Ammon's horn (tissue), 1 donor: ENCODE data around the gene YIPF1.
"Not testable (repeated sequence)": the region's sequence is repeated elsewhere in the genome, so short reads cannot be mapped to it uniquely, and the experiment has no call there.

Experiments used
- DNase-seq: peaks from one replicate; pipeline ENCODE4 v3.0.0-alpha.2; 2016; ENCODE audit warnings: low spot score

YIPF1 gene

DNA sequence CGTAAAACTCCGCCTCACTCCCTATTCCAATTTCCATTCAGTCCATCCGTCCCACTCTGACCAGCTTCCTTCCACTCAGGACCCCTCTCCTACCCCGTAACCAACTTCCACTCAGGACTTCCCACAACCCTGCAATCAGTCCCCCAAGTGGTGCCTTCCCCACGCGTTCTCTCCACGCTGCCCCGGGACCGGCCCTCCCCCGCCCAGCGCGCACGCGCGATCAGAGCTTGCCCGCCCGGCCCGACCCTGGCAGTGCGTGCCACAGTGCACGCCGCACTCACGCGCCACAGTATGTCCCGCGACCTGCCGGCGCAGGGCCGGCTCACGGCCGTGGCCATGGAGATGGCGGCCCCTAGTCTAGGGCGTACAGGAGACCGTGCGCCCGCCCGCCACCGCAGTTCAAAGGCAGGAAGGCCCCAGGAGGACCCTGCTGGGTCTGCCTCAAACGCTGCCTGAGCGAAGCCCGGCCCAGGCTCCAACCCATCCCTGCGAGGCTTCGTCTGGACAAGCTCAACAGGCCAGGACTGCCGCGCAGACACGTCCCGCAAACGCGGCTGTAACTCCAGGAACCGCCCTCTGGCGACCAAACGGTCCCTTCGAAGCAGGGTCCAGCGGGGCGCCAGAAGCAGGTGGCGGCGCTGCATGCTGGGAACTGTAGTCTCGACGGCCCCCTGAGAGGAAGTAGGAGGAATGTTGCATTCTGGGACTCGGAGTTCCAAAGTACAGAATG, 51.5 kb downstream of the YIPF1 start, which contains the start of gene NDC1:
Gene NDC1 (minus strand): TSS at position 373 of the 730 bp plus-strand sequence. CDS start 35 bp downstream, at position 338.
- DNase-seq: peak; percentile 99

DNA sequence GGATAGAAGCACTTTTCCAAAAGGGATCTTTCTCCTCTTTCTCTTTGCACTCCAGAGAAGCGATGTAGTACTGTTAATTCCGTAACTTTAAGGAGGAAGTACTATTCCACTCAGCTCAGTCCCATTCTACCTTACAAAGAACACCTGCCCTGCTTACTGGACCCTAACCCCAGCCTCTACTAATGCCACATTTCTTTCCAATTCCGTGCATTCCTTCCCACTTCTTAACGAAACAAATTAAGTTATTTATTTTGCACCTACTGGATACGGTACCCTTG, 52.0 kb downstream of the YIPF1 start:
- no peak for DNase-seq

DNA sequence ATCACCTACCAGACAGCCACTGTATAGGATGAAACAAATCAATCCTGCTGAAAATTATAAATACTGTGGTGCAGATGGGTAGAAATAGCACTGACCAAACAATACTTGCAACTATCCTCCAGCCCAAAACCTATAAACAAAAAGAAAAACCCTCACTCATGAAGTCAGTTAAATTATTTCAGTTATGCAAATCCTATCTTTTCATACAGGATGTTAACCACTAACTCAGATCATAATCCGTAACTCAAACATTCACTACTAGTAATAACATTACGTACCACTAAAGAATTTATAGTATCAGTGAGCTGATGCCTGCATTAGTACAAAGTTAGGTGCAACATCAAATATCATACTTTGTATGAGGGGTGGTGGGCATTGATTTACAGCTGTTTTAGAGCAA, 54.1 kb downstream of the YIPF1 start:
- DNase-seq: no peak

DNA sequence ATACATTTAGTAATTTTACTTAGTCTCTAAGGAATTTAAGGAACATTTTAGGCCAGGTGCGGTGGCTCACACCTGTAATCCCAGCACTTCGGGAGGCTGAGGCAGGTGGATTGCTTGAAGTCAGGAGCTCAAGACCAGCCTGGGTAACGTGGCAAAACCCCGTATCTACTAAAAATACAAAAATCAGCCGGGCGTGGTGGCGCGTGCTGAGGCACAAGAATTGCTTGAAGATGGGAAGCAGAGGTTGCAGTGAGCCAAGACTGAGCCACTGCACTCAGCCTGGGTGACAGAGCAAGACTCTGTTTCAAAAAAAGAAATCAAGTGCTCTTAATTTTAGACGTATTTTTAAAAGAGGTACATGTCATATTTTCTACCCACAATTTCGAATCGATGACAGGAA, 54.8 kb downstream of the YIPF1 start:
- DNase-seq: no peak

DNA sequence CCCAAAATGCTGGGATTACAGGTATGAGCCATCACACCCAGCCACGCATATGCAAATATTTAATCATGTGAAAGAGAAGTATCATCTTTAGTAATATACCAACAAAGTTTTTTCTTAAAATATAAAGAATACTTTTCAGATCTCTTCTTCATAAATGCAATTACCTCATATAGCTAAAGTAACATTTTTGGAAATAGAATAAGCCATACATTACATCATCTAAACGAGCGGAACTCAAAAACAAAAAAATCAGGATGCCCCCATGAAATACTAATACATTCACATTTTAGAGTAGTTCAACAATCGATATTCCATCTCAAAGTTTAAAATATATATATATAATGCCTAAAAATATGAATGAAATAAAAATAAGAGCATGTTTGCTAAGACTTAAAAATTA, 56.2 kb downstream of the YIPF1 start:
- no peak for DNase-seq

DNA sequence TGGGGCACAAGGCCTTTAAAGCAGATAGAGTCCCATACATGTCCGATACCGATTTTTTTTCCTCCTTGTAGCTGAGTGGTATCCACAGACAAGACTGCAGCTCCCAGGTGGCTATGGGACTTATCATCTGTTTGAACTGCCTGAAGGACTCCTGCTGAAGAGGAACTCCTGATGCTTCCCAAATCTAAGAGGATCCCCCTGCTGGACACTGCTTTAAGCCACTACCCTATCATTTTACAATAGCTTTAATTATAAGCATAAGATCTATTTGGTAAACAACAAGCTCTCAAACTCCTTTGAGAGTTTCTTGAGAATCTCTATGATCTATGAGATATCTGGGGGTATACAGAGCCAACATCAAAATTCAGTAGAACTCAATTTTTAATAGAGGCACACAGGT, 63.2 kb downstream of the YIPF1 start:
- DNase-seq: no peak

DNA sequence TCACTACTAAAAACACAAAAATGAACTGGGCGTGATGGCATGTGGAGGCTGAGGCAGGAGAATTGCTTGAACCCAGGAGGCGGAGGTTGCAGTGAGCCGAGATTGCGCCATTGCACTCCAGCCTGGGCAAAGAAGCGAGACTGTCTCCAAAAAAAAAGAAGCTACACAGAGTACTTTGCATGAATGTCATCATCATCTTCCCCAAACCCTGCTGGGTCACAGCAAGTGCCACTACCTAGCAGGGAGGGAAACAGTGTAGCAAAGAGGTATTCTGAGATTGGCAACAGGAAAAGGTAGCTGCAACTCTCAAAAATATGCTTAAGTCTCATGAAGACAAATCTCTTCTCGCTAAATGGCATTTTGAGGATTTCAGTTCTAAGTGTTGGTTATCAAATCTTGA, 64.3 kb downstream of the YIPF1 start:
- DNase-seq: no peak

DNA sequence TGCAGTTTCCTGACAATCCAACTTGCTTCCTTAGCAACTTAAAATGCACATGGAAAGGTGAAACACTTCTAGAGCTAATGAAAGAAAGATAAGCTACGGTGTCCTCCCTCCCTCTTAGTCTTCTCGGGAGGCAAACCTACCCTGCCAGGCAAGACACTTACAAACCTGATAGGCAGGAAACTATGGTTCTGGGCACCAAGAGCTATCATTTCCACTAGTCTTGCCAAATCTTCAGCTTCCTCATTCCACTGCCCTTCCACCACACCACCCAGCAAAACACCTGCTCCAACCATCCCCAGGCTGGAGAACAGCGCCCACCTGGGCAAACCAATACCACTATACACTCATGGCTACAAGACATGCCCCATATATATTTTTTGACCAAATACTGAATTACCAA, 66.7 kb downstream of the YIPF1 start:
- no peak for DNase-seq

DNA sequence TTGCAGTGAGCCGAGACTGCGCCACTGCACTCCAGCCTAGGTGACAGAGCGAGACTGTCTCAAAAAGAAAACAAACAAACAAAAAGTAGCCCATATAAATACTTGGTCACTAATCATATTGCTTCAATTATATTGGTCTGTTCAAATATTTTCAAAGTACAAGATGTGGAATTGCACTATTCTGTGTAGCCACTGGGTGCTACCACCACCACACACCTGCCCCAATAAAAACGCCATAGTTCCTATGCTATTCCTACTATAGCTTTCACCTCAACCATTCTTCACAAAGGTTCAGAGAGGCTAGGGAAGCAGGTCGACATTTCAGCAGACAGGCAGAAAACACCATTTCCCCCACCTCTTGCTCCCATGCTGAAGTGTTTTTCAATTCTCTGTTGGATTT, 68.2 kb downstream of the YIPF1 start:
- no peak for DNase-seq

DNA sequence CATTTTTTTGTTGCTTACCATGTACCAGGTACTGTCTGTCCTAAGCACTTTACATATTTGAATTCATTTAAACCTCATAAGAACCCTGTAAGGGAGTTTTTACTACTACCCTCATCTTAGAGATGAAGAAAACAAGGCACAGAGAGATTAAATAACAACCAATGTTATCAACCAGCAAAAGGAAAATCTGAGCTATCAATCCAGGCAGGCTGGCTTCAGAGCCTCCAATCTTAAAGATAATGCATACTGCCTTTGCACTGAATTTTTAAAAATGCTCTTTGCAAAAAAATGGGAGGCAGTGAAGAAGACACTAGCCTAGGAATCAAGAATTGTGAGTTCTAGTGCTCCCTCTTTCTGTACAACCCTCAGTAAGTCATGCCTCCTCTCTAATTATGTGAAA, 70.2 kb downstream of the YIPF1 start:
- no peak for DNase-seq

DNA sequence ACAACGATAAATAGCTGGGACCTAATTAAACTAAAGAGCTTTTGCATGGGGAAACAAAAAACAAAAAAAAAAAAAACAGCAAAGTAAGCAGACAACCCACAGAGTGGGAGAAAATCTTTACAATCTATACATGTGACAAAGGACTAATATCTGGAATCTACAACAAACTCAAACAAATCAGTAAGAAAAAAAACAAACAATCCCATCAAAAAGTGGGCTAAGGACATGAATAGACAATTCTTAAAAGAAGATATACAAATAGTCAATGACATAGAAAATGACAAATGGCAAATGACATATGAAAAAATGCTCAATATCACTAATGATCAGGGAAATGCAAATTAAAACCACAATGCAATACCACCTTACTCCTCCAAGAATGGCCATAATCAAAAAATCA, 73.0 kb downstream of the YIPF1 start:
- DNase-seq: not testable (repeated sequence)

DNA sequence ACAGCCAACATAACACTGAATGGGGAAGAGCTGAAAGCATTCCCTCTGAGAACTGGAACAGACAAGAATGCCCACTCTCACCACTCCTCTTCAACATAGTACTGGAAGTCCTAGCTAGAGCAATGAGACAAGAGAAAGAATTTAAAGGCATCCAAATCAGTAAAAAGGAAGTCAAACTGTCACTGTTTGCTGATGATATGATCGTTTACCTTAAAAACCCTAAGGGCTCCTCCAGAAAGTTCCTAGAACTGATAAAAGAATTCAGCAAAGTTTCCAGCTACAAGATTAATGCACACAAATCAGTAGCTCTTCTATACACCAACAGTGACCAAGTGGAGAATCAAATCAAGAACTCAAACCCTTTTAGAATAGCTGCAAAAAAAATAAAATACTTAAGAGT, 74.1 kb downstream of the YIPF1 start:
- DNase-seq: not testable (repeated sequence)

DNA sequence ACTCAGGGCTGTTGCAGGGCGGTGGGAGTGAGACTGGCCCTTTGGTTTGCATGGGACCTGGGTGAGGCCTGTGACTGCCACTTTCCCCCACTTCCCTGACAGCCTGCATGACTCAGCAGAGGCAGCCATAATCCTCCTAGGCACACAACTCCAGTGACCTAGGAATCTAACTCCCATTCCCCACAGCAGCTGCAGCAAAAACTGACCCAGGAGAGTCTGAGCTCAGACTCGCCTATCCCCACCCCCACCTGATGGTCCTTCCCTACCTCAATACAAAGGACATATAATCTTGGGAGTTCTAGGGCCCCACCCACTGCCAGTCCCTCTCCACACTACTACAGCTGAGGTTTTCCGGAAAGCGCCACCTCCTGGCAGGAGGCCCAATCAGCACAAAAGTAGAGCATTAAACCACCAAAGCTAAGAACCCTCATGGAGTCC, 78.2 kb downstream of the YIPF1 start:
- no peak for DNase-seq

DNA sequence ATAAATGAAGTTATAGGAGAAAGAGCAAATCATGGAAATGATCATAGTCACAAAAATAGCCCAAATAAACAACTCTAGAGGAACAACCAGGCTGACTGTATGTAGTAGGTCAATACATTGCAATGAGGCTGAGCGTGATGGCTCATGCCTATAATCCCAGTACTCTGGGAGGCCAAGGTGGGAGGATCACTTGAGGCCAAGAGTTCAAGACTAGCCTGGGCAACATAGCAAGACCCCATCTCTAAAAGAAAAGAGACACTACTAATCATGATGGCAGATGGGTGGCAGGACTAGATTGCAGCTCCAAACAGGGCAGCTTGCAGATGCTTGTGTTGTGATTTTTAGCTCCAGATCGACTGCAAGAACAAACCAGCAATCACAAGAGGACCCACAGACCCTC, 79.1 kb downstream of the YIPF1 start:
- no peak for DNase-seq

DNA sequence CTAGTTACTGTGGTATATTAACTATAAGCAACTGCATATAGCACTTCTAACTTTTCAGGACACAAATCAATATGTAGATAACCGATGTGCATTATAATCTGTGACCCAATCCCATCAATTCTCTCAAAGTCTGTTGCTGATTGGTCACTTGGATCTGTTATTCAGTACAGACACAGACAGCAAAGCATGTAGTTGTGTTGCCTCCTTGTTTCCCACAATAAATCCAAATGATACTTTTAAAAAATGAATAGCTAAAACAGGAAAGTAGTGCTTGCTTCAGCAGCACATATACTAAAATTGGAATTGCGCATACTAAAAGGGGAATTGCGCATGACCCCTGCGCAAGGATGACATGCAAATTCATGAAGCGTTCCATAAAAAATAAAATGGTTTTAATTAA, 79.6 kb downstream of the YIPF1 start:
- DNase-seq: no peak

DNA sequence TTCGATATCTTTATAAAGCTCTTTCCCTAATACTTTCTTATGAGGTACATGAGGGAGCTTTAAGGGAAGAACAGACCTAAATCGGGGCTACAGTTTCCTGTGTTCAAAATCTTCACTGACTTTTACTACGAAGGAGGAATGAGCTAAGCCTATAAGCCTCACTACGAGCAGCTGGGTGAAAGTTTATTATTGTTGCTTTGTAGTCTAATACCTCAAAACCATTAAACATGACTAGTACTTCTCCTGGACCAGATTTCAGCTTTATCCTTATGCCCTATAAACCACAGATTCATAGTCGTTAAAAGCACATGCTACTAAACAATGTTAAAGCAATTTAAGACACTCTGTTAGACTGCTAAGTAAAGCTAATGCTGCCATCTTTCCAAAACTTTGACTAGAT, 81.7 kb downstream of the YIPF1 start:
- no peak for DNase-seq

DNA sequence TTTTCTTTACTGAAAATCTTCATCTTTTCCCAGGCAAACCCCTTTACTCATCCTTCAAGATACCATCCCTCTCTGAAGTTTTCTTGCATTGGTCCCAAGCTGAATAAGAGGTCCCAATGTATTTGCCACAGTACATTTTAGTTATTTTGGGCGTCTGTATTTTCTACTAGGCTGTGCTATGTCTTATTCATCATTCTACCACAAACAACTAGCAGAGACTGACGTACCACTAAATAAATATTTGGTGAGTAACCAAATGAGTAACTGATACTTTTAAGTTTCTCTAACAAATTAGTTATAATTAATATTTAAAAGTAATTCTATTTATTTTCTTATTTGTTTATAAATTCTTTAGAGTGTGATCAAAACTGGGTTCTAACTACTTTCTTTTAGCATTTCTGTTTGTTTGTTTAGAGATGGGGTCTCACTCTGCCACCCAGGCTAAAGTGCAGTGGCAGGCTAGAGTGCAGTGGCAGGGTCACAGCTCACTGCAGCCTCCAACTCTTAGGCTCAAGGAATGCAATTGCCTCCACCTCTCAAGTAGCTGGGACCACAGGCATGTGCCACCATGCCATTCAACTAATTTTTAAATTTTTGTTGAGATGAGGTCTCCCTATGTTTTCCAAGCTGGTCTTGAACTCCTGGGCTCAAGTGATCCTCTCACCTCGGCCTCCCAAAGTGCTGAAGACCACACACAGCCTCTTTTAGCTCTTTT, 84.6 kb downstream of the YIPF1 start:
- DNase-seq: no peak

DNA sequence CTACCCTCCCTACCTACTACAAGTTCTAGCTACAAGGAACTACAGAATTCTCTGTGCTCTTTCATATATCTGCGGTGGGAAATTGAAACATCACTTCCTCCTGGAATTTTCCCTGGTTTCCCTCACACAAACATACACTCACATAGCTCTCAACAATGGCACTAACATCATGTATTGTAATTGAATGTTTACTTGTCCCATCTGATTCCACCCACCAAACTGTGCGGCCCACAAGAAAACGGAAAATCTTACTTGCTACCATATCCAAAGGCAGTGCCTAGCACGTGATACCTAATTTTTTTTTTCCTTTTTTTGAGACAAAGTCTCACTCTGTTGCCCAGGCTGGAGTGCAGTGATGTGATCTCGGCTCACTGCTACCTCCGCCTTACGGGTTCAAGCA, 85.4 kb downstream of the YIPF1 start:
- DNase-seq: no peak
